HepG2 (cell line): ENCODE measurements around the gene NOS2. TPM values are rescaled to one million over a fixed set of nuclear protein-coding genes. Genes with fewer than 3 reads are reported as not detected.
A peak's percentile ranks its signal among the peaks of the same experiment; 100 is the strongest.
"Not testable (repeated sequence)": the region's sequence is repeated elsewhere in the genome, so short reads cannot be mapped to it uniquely, and the experiment has no call there.

Experiments
- ATAC-seq: fragments of 200-7000 bp; cut with Tn5 transposase; 3 replicates; pipeline ENCODE4 v1.9.1; 2020; ENCODE audit warnings: mild to moderate bottlenecking, moderate library complexity
- BruUV-seq: library from RNA; stranded (reverse); fragments of 400-500 nt; replicated peaks from 2 replicates; lab custom pipeline; 2021; lab: Mats Ljungman, UMichigan
- CTCF ChIA-PET: fragments of 300-600 bp; formaldehyde crosslinking; extraction: SDS; loops from one replicate; lab custom pipeline; 2021; ENCODE audit warnings: low total read pairs, inconsistent platforms, low intra/inter-chr PET ratio; lab: Yijun Ruan, JAX
- POLR2A ChIA-PET: fragments of 350-600 bp; sonication (Branson Sonifier 250); formaldehyde crosslinking; loops from one replicate; lab custom pipeline; 2020; ENCODE audit warnings: antibody characterized with exemption, inconsistent platforms; lab: Yijun Ruan, JAX
- DNase-seq: peaks from one replicate; pipeline ENCODE4 v3.0.0-alpha.2; 2015; ENCODE audit warnings: low spot score
- FAIRE-seq: peaks from 3 replicates; lab custom pipeline; 2011; peaks lifted over from hg19 to GRCh38; lab: Jason Lieb, UNC
- H2AFZ ChIP-seq: one replicate; pipeline ENCODE4 v1.6.1; 2011; ENCODE audit warnings: low read length, inconsistent platforms
- H3K27ac ChIP-seq: fragments of 300-600 bp; 3 replicates; pipeline ENCODE4 v1.8.0; 2011; ENCODE audit warnings: mixed run types, mild to moderate bottlenecking, mixed read lengths, low read length, inconsistent platforms; ENCODE audit not compliant: insufficient read depth; ENCODE audit errors: extremely low read length
- H3K27me3 ChIP-seq, 2 experiments: fragments of 200-600 bp in 1 of 2; 2 replicates in 1 of 2; 3 replicates in 1 of 2; pipeline versions ENCODE4 v1.6.0 to v1.8.0; 2011; ENCODE audit warnings: low read length in 2 of 2, mild to moderate bottlenecking in 2 of 2, moderate library complexity in 2 of 2, inconsistent platforms in 1 of 2; ENCODE audit not compliant: insufficient read depth in 2 of 2, control insufficient read depth in 1 of 2
- H3K36me3 ChIP-seq, 2 experiments: fragments of 200-600 bp in 1 of 2; replicated peaks in 1 of 2; 2 replicates in 1 of 2; 3 replicates in 1 of 2; pipeline versions ENCODE4 v1.5.1 to v1.8.0; 2011; ENCODE audit warnings: low read length in 2 of 2, inconsistent platforms in 1 of 2; ENCODE audit not compliant: insufficient read depth in 2 of 2, control insufficient read depth in 1 of 2
- H3K4me1 ChIP-seq: 2 replicates; pipeline ENCODE4 v1.5.1; 2012; ENCODE audit warnings: low read length, inconsistent platforms; ENCODE audit not compliant: insufficient read depth
- H3K4me2 ChIP-seq: 2 replicates; pipeline ENCODE4 v1.6.0; 2011; ENCODE audit warnings: low read depth, low read length, inconsistent platforms
- H3K4me3 ChIP-seq, 3 experiments: fragments of 200-600 bp in 1 of 3; sonication (generic), shearing (Covaris generic) in 1 of 3; replicated peaks in 1 of 3; 2 replicates each; pipeline ENCODE4 v1.5.1; 2011 to 2016; ENCODE audit warnings: low read length in 3 of 3, inconsistent platforms in 2 of 3, low read depth in 2 of 3, mild to moderate bottlenecking in 2 of 3, control low read depth in 1 of 3, mixed read lengths in 1 of 3; ENCODE audit not compliant: insufficient read depth in 1 of 3
- H3K79me2 ChIP-seq: one replicate; pipeline ENCODE4 v1.6.1; 2011; ENCODE audit warnings: low read length, inconsistent platforms; ENCODE audit not compliant: insufficient read depth
- H3K9ac ChIP-seq: 2 replicates; pipeline ENCODE4 v1.6.0; 2011; ENCODE audit warnings: mild to moderate bottlenecking, low read depth, low read length, inconsistent platforms; ENCODE audit not compliant: insufficient read depth
- H3K9me3 ChIP-seq: 2 replicates; pipeline ENCODE4 v1.5.1; 2012; ENCODE audit warnings: mild to moderate bottlenecking, low read length
- H4K20me1 ChIP-seq: 2 replicates; pipeline ENCODE4 v1.6.0; 2011; ENCODE audit warnings: inconsistent platforms, mild to moderate bottlenecking, low read length, moderate library complexity; ENCODE audit not compliant: insufficient read depth
- ADNP ChIP-seq: sonication (generic); formaldehyde crosslinking; IDR thresholded peaks from 2 replicates; pipeline ENCODE4 v1.4.0; 2020; ENCODE audit warnings: missing genetic modification reagents
- CHD2 ChIP-seq: IDR thresholded peaks from 2 replicates; pipeline ENCODE4 v1.6.1; 2011; ENCODE audit warnings: low read depth, low read length, improper control_type of control experiment
- MIER2 ChIP-seq: IDR thresholded peaks from 2 replicates; pipeline ENCODE4 v1.6.1; 2016; ENCODE audit warnings: missing biosample characterization, missing genetic modification reagents
- REST ChIP-seq, 2 experiments: IDR thresholded peaks; 2 replicates each; pipeline ENCODE4 v1.6.1; 2011 to 2012; ENCODE audit warnings: low read length in 2 of 2, borderline replicate concordance in 1 of 2, low read depth in 1 of 2, mild to moderate bottlenecking in 1 of 2, moderate library complexity in 1 of 2
- SAP130 ChIP-seq: IDR thresholded peaks from 2 replicates; pipeline ENCODE4 v1.6.1; 2016; ENCODE audit warnings: low read depth
- SCMH1 ChIP-seq: sonication (generic); formaldehyde crosslinking; IDR thresholded peaks from 2 replicates; pipeline ENCODE4 v1.9.0; 2021; ENCODE audit warnings: missing genetic modification reagents, mild to moderate bottlenecking, borderline replicate concordance
- SOX13 ChIP-seq, 3 experiments: fragments of 450-650 bp in 1 of 3; sonication (generic) in 1 of 3; formaldehyde crosslinking in 1 of 3; IDR thresholded peaks in 2 of 3; conservative IDR thresholded peaks in 1 of 3; 2 replicates each; pipeline versions ENCODE4 v1.5.0 to v1.6.1; 2016 to 2020; ENCODE audit warnings: antibody characterized with exemption in 1 of 3, mild to moderate bottlenecking in 1 of 3, missing compliant biosample characterization in 1 of 3, missing genetic modification reagents in 1 of 3, moderate library complexity in 1 of 3
- SRSF1 ChIP-seq: fragments of 200-400 bp; formaldehyde crosslinking; optimal IDR thresholded peaks from 2 replicates; pipeline ENCODE3; 2017; ENCODE audit warnings: mild to moderate bottlenecking, low read depth, low read length, moderate library complexity
- ZKSCAN1 ChIP-seq: fragments of 150-350 bp; IDR thresholded peaks from 2 replicates; pipeline ENCODE4 v1.6.1; 2014; ENCODE audit warnings: low read length
- ZNF143 ChIP-seq: sonication (generic); formaldehyde crosslinking; IDR thresholded peaks from 2 replicates; pipeline ENCODE4 v1.4.0; 2020; ENCODE audit warnings: missing genetic modification reagents
- ZNF24 ChIP-seq: fragments of 450-650 bp; IDR thresholded peaks from 2 replicates; pipeline ENCODE4 v1.6.1; 2017; ENCODE audit warnings: antibody characterized with exemption, mild to moderate bottlenecking
- ZNF737 ChIP-seq: sonication (generic); formaldehyde crosslinking; IDR thresholded peaks from 2 replicates; pipeline ENCODE4 v1.5.0; 2020; ENCODE audit warnings: missing genetic modification reagents, mild to moderate bottlenecking, borderline replicate concordance
- ZSCAN20 ChIP-seq: sonication (generic); formaldehyde crosslinking; IDR thresholded peaks from 2 replicates; pipeline ENCODE4 v1.4.0; 2020; ENCODE audit warnings: missing genetic modification reagents, mild to moderate bottlenecking, borderline replicate concordance
- WGBS: methylation state at CpG from one replicate; pipeline ENCODE4 v1.1.6; 2017; ENCODE audit warnings: low lambda C conversion rate; 5-methylcytosine and 5-hydroxymethylcytosine counted together
- in situ Hi-C: cut with HindIII; loops from 2 replicates; pipeline ENCODE4 v1.10.0; 2017; ENCODE audit warnings: low pct_unique_long_range_greater_than_20kb; ENCODE audit not compliant: extremely low pct_ligation_motif_present
- intact Hi-C: fragments of 100-400 bp; cut with micrococcal nuclease; formaldehyde crosslinking; loops from one replicate; pipeline ENCODE4 v1.10.0; 2022; ENCODE audit not compliant: unreplicated experiment
- polyA plus RNA-seq, 8 experiments: library from polyadenylated mRNA; depleted of rRNA in 3 of 8; stranded (reverse) in 7 of 8; unstranded in 1 of 8; fragments of >200 nt; fragmentation: Illumina TruSeq in 4 of 8; extraction: Trizol in 4 of 8; gene quantifications; 2 replicates each; pipeline versions ENCODE4 v1.2.1 to v1.2.3, GENCODE V29; 2011 to 2016; ENCODE audit warnings: low read depth in 4 of 8, missing spikeins in 1 of 8, mixed read lengths in 1 of 8; ENCODE audit not compliant: insufficient read depth in 1 of 8
- total RNA-seq, 5 experiments: library from RNA; depleted of rRNA; stranded (reverse); fragments of >200 nt; fragmentation: Illumina TruSeq; extraction: Trizol; gene quantifications; 2 replicates each; pipeline ENCODE4 v1.2.3, GENCODE V29; 2016; ENCODE audit warnings: low read depth in 1 of 5

The NOS2 gene
- total and polyA plus RNA-seq, 2 of the 13 experiments (the other 11 are each of a cell fraction or from before 2014, with no cell fraction given) = 0.02 TPM; not detected in 1

GRCh38 chr17:27762527-27763305 lies 37.6 kb downstream of the NOS2 start:
- no peak for DNase-seq
- Histone ChIP-seq H3K4me1 (no peaks in the 10 kb centered on the region), H3K27ac (no peak overlapping the region), H3K27me3 (no peaks in the 10 kb centered on the region; a peak in 1 of 5 replicates), H3K4me3 (no peak overlapping the region), H4K20me1 (no peaks in the 10 kb centered on the region), H2AFZ (no peak overlapping the region), H3K9ac (no peak overlapping the region), H3K79me2 (no peaks in the 10 kb centered on the region), H3K36me3 (no peaks in the 10 kb centered on the region), H3K4me2 (no peak overlapping the region), H3K9me3 (no peaks in the 10 kb centered on the region)
- no peak for FAIRE-seq
- intact Hi-C loops = no loop called here
- ChIA-PET POLR2A (no interaction called here), CTCF (no interaction called here)
- BruUV-seq = no TSS peak
- no peak for ATAC-seq
- TF ChIP-seq ZSCAN20 (CRISPR knock-in tag) = no peak
- TF ChIP-seq ZNF24 = 0 out of 2 replicates have a peak, but pooled peaks have one; percentile 46
- TF ChIP-seq SOX13 (IDR thresholded peaks at IDR 0.05) = no peak
- no peak for TF ChIP-seq SOX13 (CRISPR knock-in tag; conservative IDR thresholded peaks at IDR 0.05 in 1 of 2, IDR thresholded peaks at IDR 0.05 in 1 of 2)
- TF ChIP-seq MIER2 (CRISPR knock-in tag) = peak; percentile 92
- TF ChIP-seq SRSF1 = no peak
- TF ChIP-seq ZNF143 (CRISPR knock-in tag) = no peak
- TF ChIP-seq ADNP = no peak
- no peak for TF ChIP-seq SCMH1 (CRISPR knock-in tag)
- no peak for TF ChIP-seq ZNF737
- TF ChIP-seq REST (IDR thresholded peaks at IDR 0.05; ENCODE audit: borderline replicate concordance in 1 of 2, low read depth in 1 of 2, low read length in 2 of 2) = peak; percentile 58 to 92
- no peak for TF ChIP-seq ZKSCAN1
- TF ChIP-seq SAP130 (CRISPR knock-in tag) = peak; percentile 20; the same call in 1 of the 2 replicates
- TF ChIP-seq CHD2 = no peak
- in situ Hi-C loops = loop anchor here (5.0 kb wide), 1 partner anchor 120 kb away; no protein-coding TSS in a partner anchor
- 59% methylated on average over 7 of the region's 12 CpGs for WGBS

GRCh38 chr17:27760931-27761330 lies 39.4 kb downstream of the NOS2 start:
- intact Hi-C loops (loop anchor here (1.0 kb wide), 2 partner anchors 44 to 119 kb away; no protein-coding TSS in a partner anchor), in situ Hi-C loops (loop anchor here (5.0 kb wide), 1 partner anchor 121 kb away; no protein-coding TSS in a partner anchor)
- H3K4me1 ChIP-seq, H4K20me1 ChIP-seq, H3K9me3 ChIP-seq, BruUV-seq, POLR2A ChIA-PET, H3K4me3 ChIP-seq, H3K27ac ChIP-seq, H3K9ac ChIP-seq, H3K27me3 ChIP-seq, H3K4me2 ChIP-seq, DNase-seq, FAIRE-seq, H3K36me3 ChIP-seq, H3K79me2 ChIP-seq, H2AFZ ChIP-seq, ATAC-seq: not testable (repeated sequence)
- CTCF ChIA-PET = interaction anchor here (2.3 kb wide), 1 partner anchor 119 kb away, joined by 32 read pairs; no protein-coding TSS in a partner anchor
- WGBS = 53% methylated on average over 3 of the region's 15 CpGs
